RKO (cell line): ENCODE measurements around the gene TJP3.

Experiments used
- DNase-seq: peaks from one replicate; pipeline ENCODE4 v3.0.0-alpha.2; 2016; ENCODE audit warnings: low spot score

Gene TJP3

DNA sequence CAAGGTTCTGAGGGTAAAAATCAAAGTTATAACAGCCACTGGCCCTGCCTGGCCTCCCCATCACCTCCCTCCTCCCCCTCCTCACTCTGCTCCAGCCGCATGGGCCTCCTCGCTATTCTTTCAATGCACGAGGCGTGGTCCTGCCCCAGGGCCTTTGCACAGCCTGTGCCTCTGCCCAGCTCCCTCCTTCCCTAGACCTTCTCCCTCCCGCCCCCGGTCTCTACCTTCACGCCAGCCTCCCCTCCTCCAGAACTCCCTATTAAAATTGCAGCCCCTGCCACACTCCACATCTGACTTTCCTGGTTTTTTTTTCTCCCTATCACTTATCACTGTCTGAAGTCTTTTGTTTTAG, 60.5 kb downstream of the TJP3 start:
- no peak for DNase-seq

GRCh38 chr19:3769494-3769893, 61.3 kb downstream of the TJP3 start:
- DNase-seq = no peak

GRCh38 chr19:3770136-3770999, 62.2 kb downstream of the TJP3 start:
- no peak for DNase-seq

- DNase-seq = no peak
These were observed 63.1 kb downstream of the TJP3 start for GRCh38 chr19:3771000-3771905.

DNA sequence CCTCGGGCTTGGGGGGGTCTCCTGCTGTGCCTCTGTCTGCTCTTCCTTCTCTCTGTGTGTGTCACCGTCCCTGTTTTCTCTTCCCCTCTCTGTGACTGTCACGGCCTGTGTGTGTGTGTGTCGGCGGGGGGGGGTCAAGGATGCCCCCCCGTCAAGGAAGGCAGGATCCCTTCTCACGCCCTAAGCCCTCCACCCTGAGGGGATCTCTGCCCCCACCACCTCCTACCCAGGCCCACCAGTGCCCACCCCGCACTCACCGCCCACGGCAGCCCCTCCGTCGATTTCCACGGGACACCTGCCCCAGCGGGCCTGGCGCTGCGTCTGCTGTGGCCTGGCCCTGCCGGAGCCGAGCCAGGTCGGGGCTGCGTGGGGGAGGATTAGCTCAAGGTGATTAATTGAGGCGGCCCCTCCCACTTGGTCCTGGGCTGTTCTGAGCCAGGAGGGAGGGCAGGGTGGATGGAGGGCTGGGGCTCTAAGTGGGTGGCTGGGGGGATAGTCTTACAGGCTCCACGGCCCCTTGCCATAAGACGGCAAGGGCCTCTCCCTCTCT, 63.8 kb downstream of the TJP3 start, which contains the start of gene RAX2:
Gene RAX2 (minus strand): TSS at position 323 of the 550 bp plus-strand sequence. CDS start 486 bp downstream, outside the sequence.
- DNase-seq = no peak

DNA sequence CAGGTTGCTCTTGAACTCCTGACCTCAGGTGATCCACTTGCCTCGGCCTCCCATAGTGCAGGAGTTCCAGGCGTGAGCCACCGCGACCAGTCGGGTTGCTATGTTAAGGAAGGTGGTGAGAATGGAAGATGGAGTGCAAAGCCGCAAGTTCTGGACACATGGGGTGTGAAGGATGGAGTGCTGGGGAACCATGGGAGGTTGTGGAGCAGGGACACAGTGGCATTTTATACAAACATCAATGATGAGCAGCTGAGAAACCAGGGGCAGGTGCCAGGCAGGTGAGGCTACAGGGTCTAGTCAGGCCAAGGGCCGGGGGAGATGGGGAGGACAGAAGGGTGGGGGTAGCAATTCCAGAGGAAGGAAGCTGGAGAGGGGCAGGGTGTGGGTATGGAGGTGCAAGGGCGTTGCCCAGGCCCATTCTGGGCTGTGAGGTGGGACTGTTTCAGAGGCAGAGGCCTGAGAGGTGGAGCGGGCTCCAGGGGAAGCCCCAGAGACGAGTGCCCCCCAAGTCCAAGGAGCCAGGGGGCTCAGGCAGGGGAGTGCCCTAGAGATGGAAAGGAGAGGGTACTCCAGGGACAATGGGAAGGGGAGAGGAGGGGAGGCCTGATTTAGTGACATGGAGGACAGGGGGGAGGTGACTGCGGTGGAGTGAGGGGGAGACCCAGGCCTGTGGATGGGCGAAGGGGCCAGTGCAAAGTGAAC, 65.8 kb downstream of the TJP3 start:
- no peak for DNase-seq

- no peak for DNase-seq
These were observed 66.6 kb downstream of the TJP3 start for GRCh38 chr19:3774621-3775373.

DNA sequence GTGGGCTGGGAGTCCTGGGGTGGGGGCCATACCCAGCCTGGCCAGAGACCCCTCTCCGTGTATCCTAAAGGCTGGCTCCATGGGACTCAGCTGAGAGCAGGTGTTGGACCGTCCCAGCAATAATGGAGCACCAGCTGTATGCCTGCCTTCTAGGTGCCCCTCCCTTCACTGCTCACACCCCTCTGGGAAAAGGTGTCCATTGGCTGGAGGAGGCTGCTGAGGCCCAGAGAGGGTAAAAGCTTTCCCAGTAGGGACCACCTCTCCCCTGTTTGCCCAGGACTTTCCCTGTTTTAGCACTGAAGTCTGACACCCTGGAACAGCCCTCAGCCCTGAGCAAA, 67.2 kb downstream of the TJP3 start:
- DNase-seq = no peak

DNA sequence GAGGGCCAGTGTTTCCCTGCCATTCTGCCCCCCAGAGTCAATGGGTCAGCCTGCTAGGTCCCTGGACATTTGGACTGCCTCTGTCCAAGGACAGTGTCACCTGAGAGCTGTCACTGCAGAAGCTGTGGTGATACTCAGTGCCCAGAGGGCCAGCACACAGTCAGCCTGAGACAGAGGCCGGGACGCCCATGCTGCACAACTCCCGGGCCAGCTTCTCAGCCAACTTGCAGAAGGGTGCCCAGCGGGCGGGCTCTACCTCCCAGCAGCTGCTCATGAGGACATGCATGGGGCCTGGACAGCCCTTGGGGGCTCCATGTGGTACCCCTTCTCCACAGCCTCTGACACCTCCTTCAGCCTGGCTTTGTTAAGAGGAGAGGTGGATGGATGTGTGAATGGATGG, 67.6 kb downstream of the TJP3 start:
- no peak for DNase-seq

- no peak for DNase-seq
These were observed 68.4 kb downstream of the TJP3 start for GRCh38 chr19:3776479-3777040.

DNA sequence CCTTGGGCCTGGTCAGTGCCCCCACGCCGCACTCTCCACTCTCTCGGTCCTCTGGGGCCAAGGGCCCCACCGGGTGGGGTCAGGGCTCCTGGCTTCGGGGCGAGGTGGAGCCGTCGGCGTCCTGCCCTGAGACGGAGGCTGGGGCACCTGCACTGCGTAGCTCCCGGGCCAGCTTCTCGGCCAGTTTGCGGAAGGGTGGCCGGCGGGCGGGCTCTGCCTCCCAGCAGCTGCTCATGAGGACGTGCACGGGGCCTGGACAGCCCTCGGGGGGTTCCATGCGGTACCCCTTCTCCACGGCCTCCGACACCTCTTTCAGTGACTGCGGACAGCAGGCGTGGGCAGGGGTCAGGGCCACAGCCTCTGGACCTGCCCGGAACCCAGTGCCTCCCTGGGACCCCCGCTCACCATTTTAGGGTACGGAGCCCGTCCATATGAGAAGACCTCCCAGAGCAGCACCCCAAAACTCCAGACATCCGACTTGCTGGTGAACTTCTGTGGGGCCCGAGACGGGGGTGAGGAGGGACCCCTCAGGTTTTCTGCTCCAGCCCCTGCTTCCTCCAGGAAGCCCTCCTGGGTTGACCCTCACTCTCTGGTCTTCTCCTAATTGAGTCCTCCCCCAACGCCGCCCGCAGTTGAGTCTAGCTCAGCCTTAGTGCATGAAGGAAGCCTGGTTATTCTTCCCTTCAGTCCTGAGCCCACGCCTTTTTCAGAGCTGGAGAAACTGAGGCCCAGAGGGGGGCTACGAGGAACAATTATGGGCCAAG, 70.1 kb downstream of the TJP3 start:
- no peak for DNase-seq

DNA sequence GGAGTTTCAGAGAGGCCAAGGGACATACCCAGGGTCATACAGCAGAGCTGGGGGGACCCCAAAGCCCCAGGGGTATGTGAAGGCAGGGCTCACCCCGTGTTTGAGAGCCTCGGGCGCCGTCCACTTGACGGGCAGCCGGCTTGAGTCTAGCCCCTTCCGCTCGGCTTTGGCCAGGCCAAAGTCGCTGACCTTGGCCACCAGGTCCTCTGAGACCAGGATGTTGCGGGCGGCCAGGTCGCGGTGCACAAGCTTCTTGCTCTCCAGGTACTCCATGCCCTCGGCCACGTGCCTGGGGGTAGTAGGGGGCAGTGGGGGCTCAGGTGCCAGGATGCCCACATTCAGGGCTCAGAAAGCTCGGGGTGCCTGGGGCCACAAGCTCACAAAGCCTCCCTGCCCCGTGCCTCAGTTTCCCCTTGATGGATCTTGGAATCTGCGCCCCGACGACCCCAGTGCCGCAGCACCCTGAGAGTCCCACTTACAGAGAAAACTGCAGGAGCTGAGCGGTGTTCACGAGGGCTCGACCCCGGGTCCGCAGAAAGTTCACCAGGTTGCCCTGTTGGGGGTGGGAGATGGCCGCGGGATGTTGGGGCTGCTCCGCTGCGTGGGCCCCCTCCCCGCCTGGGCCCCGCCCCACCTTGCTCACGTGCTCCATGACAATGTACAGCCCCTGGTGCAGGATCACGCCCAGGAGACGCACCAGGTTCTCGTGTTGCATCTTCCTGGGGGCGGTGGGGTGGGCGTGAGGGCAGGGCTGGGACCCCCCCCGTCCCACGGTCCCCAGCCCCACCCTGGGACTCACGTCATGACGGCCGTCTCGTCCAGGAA, 70.9 kb downstream of the TJP3 start:
- DNase-seq = no peak

GRCh38 chr19:3780786-3781304, 72.7 kb downstream of the TJP3 start:
- DNase-seq = peak; percentile 23

- no peak for DNase-seq
These were observed 73.4 kb downstream of the TJP3 start for GRCh38 chr19:3781603-3782002.

GRCh38 chr19:3782330-3782729, 74.1 kb downstream of the TJP3 start:
- no peak for DNase-seq

GRCh38 chr19:3782903-3783302, 74.7 kb downstream of the TJP3 start:
- no peak for DNase-seq

- DNase-seq = no peak
These were observed 75.7 kb downstream of the TJP3 start for GRCh38 chr19:3783660-3784584.
